ENCODE data around the gene ZNF578.
"Not testable (repeated sequence)": the region's sequence is repeated elsewhere in the genome, so short reads cannot be mapped to it uniquely, and the experiment has no call there.

GRCh38 chr19:52485064-52485463 lies 31.7 kb downstream of the ZNF578 start:
- not testable (repeated sequence) for TF ChIP-seq CTCF (conservative IDR thresholded peaks at IDR 0.05 in 1 of 2, IDR thresholded peaks at IDR 0.05 in 1 of 2; ENCODE audit: low read depth in 1 of 2, low read length in 2 of 2); EZH2 (IDR thresholded peaks at IDR 0.05; ENCODE audit: low read length, missing control alignments)
